ENCODE results near the gene NMT1.

Gene NMT1

GRCh38 chr17:45104907-45105624, 43.9 kb downstream of the NMT1 start:
- DNase-seq (ENCODE audit: low read depth) = no peak

- DNase-seq (ENCODE audit: low read depth) = no peak
Observed at GRCh38 chr17:45106096-45106495, 45.0 kb downstream of the NMT1 start.

- no peak for DNase-seq (ENCODE audit: low read depth)
Observed at GRCh38 chr17:45106582-45106981, 45.5 kb downstream of the NMT1 start.

DNA sequence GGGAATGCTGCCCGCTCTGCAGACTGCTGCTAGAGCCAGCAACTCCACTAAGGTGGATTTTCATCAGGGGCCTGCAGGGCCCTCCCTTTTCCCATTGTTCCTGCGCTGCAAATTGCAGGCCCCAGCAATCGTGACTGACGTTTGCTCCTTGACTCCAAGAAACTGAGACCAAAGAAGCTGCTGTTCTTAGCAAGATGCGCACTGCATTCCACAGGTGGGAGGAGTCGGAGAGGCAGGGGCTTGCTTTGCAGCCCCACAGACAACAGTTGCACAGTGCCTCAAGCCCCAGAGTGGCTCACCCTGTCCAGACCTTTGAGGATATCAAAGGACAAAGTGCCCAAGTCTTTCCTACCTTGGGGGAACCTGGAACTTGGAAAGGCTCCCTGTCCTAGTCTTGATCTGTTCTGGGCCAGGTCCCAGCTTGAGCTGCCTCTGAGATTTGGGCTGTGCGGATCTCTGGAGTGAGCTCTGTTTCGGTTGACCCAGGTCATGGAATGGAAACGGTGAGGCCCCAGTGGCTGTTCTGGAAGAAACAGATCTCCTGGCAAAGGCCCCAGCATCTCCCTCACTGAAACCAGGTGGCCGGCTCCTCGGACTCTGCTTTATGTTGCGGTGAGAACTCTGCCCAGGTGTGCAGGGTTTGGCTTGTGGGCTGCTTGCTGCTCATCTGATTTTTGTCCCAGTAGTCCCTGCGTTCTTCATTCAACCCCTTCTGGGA, 46.3 kb downstream of the NMT1 start:
- DNase-seq (ENCODE audit: low read depth) = no peak

GRCh38 chr17:45108051-45108450, 46.9 kb downstream of the NMT1 start:
- no peak for DNase-seq (ENCODE audit: low read depth)

- no peak for DNase-seq (ENCODE audit: low read depth)
Observed at GRCh38 chr17:45108595-45109521, 47.7 kb downstream of the NMT1 start.

- DNase-seq (ENCODE audit: low read depth) = no peak
Observed at GRCh38 chr17:45110676-45111611, 49.8 kb downstream of the NMT1 start.

DNA sequence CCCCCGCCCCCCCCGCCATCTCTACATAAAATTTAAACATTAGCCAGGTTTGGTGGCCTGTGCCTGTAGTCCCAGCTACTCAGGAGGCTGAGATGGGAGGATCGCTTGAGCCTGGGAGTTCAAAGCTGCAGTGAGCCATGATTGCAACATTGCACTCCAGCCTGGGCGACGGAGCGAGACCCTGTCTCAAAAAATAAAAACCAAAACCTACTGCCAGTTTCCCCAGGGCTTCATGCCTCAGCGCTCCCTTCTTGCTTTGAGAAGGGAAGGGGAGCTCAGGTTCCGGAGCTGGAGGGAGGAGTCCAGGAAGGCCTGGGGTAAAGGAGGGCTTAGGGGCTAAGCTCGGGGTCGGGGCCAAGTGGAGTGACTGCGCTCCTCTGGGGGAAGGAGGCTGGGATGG, 50.7 kb downstream of the NMT1 start:
- no peak for DNase-seq (ENCODE audit: low read depth)

GRCh38 chr17:45112559-45113423, 51.7 kb downstream of the NMT1 start:
- DNase-seq (ENCODE audit: low read depth) = no peak

DNA sequence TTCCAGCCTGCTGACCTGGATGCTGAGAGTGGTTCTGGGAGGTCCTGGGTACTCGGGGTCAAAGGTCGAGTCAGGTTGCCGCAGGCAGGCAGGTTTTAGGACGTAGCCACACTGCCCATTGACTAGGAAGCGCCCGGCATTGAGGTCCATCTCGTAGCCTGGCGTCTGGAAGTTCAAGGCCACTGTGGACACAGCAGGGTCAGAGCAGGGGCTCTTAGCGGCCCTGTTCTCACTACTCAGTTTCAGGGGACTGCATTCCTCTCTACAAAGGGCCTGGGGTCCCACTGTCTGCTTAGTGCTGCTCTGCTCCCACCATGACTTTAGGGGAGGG, 52.3 kb downstream of the NMT1 start:
- no peak for DNase-seq (ENCODE audit: low read depth)

GRCh38 chr17:45114117-45114932, 53.2 kb downstream of the NMT1 start:
- no peak for DNase-seq (ENCODE audit: low read depth)

- DNase-seq (ENCODE audit: low read depth) = no peak
Observed at GRCh38 chr17:45115015-45115625, 54.0 kb downstream of the NMT1 start.

- DNase-seq (ENCODE audit: low read depth) = no peak
Observed at GRCh38 chr17:45115871-45116270, 54.8 kb downstream of the NMT1 start.

- no peak for DNase-seq (ENCODE audit: low read depth)
Observed at GRCh38 chr17:45116434-45117016, 55.4 kb downstream of the NMT1 start.

GRCh38 chr17:45117334-45117733, 56.2 kb downstream of the NMT1 start:
- DNase-seq (ENCODE audit: low read depth) = no peak

GRCh38 chr17:45117848-45118646, 56.9 kb downstream of the NMT1 start:
- DNase-seq (ENCODE audit: low read depth) = no peak

DNA sequence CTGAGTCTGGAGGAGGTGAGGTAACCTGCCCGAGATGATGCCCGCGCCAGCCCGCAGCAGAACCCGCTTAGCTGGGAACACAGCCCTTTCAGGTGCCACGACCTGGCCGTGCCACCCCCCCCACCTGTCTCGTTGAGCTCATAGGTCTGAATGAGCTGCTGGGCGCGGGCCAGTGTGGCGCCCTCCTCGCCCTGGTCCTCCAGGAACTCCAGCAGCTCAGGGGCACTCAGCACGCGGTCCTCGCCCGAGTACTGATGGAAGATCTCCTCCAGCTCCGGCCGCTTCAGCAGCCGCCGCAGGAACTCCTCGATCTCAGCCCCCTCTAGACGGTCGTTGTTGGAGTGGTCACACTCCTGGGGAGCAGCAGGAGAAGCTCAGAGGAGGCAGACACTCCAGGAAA, 57.6 kb downstream of the NMT1 start:
- DNase-seq (ENCODE audit: low read depth) = no peak

GRCh38 chr17:45119964-45120363, 58.8 kb downstream of the NMT1 start:
- no peak for DNase-seq (ENCODE audit: low read depth)

All from activated gamma-delta T cell treated with anti-CD3 and anti-CD28 coated beads, Interleukin-2, amount 50 U/mL, for 16 hours (primary cell).